ENCODE results near the gene PHLDB1.
"Not testable (repeated sequence)": the region's sequence is repeated elsewhere in the genome, so short reads cannot be mapped to it uniquely, and the experiment has no call there.

The PHLDB1 gene

DNA sequence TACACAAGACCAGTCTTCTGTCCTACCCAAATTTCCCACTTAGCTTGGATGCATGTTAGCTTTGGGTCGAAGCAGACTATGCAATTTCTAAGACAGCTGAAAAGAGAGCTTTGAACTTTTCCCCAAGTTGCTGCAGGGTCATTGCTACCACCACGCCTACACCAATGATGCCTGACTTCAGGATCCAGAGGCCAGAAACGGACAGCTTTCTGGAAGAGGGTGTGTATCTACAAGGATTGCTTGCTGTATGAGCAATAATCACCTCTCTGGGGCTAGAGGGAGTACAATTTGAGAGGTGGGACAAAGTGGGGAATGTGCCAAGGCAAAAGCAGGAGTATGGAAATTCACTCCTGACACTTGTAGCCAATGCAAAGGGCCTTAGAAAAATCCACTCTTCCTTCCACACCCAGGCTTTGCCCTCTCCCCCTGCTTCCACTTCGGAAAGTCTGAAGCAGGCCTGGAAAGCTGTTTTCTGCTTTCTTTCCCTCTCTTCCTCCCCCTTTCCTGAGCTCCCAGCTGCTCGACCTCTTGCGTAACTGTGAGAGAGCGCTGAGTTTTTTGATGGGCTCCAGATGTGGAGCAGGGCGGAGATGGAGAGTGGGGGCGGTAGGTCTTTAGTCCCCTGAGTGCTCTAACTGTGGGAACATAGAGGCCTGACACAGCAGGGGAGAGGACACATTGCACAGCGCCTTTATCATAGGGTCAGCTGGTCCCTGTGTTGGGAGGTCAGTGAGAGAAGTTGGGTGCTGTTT, 2.1 kb upstream of the PHLDB1 start:
- peak in 16 of 56 donors; percentile 26 to 63 (median 44) for DNase-seq

DNA sequence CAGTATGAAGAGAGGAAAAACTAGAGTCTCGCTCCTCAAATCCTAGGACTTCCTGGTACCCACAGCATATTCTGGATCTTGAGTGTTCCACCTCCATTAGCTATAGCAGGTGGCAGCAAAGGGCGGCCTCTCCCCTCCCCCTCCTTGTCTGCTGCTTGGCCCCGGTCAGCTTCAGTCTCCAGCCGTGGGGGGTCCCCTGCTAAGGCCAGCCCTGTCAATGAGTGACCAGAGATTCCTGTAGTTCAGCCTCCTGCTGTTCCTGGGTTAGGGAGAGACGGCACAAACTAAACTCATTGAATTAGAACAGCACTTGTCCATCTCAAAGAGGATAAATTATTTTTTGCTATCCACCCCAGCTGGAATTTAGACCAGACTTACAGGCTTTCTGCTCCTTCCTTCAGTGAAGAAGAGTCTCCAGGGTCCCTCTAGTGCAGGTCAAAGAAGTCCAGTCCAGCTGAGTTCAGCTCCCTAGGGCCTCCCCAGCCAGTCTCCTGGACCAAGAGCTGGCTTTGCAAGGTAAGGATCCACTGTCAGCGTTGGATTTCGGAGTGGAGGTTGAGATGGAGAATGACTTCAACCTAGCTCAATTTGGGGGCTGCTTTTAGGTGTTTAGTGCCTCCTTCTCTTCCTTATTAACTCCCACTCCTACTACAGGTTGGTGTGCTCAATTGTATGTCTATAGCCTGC, 1.1 kb upstream of the PHLDB1 start:
- DNase-seq = peak in 2 of 56 donors; percentile 18 to 52

DNA sequence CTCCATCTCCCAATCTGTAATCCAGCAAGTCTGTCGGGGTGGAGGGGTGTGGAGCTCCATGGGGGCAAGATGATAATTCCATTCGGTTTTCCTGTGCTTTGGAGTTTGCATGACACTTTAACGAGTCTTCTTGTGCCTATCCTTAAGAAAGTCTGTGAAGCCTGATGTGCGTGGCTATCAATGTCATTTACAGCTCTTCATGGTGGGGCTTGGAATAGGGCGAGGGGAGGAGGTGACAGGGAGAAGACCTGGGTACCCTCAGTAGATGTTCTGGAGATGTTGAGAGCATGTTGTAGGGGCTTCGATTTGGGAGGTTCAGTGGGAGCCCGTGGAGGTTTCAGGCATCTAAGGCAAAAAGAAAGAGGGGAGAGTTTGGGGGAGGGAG, 579 bp upstream of the PHLDB1 start:
- DNase-seq = peak in 1 of 56 donors; percentile 57

DNA sequence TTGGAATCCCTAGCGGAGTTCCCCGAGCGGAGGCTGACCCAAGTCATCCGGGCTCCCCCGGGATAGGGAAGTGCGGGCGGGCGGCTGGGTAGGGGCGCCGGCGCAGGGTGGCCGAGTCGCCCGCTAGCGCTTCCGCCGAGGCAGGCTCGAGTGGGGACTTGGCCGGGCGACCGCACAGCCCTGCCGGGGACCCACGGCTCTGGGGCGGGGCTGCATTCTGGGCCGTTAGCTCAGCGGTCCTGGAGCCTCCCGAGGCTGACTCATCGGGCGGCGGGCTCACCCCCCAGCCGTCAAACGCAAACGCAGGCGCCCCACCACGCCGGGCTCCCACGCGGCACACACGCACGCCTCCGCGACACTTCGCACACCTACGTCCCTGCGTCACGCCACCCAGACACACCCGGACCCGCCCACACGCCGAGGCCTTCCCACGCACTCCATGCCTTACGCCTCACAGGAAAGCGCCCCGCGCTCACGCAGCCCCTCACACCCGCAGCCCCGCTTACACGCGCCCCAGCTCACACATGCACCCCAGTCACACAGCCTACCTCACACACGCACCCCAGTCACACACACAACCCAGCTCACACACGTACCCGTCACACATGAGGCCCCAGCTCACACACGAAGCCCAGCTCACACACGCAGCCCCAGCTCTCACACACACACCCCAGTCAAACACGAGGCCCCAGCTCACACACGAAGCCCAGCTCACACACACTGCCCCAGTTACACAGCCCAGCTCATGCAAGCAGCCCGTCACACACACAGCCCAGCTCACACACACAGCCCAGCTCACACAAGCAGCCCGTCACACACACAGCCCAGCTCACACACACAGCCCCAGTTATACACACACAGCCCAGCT, 1.2 kb downstream of the PHLDB1 start:
- peak in 35 of 56 donors; percentile 33 to 83 (median 63) for DNase-seq

DNA sequence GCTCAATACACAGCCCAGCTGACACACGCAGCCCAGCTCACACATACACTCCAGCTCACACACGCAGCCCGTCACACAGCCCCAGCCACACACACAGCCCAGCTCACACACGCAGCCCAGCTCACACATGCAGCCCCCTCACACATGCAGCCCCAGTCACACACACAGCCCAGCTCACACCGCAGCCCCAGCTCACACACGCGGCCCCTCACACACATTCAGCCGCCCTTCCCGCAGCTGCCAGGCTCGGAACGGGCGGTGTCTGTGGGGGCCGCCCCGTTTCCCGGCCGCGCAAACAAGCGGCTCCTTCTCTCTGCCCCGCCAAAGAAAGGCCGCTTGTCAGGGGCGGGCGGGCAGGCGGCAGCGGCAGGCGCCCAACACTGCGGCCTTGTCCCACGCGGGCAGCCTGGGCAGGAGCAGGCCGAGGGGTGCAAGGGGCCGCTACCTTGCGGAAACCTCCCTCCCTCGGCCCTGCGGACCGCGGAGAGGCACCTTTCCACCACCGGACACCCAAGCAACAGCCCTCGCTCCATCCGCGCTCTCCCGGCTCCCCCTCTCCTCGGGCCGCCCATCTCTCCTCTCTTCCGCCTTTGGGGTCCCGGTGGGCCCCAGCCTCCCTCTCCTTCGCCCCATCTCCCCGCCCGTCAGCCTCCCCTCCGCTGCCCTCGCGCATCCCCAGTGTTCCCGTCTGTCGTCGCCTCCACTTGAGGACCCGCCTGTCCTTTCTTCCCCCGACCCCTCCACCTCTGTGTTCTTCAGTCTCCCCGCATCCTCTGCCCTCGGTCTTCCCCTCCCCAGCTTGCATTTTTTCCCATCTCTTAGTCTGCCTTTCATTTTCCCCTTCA, 2.2 kb downstream of the PHLDB1 start:
- peak in 46 of 56 donors; percentile 43 to 89 (median 71) for DNase-seq

DNA sequence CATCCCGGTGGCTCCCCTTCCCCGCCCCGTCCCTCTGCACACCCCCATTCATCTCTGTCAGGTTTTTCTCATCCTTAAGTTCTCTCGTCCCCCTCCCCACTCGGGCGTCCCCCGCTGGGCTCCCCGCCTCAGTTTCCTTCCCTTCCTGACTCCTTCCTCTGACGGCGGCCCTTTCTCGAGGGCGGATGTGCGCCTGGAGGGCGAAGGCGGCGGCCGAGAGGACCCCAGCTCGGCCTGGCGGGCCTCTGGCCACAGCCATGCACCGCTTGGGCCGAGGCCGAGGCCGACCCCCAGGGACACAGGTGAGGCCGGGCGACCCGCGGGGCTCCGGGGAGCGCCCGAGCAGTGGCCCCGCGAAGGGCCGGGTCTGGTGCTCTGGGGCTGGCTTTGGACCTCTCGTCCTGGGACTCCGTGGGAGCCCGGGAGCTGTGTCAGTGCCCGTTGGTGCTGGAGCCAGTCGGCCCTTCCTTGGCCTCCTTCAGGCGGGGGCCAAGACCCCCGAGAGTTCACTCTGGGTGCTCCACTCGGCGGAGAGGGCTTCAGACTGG, 2.9 kb downstream of the PHLDB1 start:
- DNase-seq = no peak

DNA sequence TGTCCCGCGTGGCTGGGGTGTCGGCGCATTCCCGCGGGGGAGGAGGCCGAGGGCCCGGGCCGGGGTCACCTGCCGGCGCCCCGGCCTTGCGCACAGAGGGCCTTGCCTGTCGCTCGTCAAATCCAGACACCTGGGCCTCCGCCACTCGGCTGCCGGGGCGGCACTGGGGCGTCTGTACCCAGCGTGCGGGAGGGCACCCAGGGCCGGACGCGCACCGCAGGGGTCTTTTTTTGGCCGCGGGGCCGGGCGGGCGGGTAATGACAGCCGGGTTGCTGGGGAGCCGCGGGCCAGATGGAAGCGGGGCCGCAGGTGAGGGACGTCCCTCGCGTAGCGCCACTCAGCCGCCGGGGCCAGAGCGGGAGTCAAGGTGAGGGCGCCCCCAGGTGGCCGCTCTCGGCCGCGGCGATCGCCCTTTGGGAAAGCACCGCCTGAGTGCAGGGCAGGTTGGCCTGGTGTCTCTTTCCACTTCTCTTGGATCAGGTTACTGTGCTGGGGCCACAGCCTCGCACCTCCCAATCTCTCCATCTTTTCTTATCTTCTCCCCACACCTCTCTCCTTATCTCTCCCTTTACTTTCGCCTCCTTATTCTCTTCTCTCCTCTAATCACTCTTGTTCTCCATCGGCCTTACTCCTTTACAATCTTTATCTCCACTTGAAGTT, 3.5 kb downstream of the PHLDB1 start:
- peak in 30 of 56 donors; percentile 27 to 85 (median 60) for DNase-seq

DNA sequence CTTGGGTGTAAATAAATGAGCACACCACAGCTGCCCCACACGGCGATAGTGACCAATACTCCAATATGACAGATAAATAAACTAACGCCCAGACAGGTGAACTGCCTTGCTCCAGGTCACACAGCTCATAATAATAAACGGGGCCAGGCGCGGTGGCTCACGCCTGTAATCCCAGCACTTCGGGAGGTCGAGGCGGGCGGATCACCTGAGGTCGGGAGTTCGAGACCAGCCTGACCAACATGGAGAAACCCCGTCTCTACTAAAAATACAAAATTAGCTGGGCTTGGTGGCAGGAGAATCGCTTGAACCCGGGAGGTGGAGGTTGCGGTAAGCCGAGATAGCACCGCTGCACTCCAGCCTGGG, 4.0 kb downstream of the PHLDB1 start:
- not testable (repeated sequence) for DNase-seq

DNA sequence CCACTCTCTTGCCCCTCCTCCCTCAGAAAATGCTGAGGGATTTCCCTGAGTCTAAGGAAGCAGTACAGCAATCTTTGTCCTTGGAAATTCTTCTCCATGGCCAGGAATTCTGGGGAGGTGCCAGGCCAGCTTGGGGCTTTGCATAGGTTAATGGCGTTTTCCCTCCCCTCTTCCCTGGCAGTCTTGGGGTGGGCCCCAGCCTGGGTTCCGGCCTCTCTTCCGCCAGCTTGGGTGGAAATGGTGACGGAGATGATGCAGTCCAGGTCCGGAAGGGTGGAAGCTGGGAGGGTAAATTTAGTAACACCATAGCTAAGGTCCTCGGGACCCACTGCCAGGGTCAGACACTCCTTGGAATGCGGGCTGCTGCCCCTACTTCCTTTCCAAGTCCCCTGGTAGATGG, 5.0 kb downstream of the PHLDB1 start:
- DNase-seq = no peak

DNA sequence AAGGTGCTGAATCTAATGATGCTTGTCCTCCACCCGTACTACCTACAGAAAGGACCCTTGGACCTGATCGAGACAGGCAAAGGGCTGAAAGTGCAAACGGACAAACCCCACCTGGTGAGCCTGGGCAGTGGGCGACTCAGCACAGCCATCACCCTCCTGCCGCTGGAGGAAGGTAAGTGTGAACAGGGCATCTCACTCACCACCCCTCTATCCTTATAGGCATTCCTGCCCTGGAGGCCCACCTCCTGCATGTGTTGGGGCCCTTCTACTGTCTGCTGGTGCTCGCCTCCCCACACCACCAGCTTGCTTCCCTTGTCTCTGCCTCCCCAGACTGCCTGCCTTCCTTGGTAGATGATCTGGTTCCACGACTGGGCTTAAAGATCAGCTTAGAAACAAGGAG, 7.1 kb downstream of the PHLDB1 start:
- DNase-seq = no peak

DNA sequence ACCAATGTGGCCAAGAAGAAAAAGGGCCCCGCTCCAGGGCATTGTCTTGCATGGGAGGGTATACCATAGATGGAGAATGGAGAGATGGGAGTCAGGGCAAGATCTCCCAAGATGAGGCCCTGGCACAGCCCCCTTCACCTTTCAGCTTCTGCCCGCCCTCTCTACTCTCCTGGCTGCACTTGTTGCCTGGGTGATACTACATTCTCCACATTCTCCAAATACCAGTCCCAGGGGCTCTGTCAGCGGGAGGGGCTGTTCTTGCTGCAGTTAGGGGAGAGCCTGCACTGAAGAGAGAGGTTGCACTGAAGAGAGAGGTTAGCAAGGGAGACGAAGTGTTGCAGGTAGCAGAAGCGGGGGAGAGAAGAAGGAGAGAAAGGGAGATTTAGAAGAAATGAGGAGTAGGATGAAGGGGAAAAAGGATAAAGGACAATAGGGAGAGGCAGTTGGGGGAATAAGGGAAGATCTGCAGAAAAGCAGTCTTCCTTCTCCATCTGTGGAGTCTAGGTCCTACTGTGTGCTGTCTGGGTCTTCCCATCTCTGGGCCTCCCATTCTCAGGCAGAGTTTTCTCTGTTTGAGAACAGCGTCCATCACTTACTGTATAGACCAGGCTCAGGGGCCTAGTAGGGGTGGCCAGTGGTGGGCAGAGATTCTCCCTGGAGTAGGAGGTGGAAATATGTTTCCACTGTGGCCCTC, 8.0 kb downstream of the PHLDB1 start:
- DNase-seq = no peak

DNA sequence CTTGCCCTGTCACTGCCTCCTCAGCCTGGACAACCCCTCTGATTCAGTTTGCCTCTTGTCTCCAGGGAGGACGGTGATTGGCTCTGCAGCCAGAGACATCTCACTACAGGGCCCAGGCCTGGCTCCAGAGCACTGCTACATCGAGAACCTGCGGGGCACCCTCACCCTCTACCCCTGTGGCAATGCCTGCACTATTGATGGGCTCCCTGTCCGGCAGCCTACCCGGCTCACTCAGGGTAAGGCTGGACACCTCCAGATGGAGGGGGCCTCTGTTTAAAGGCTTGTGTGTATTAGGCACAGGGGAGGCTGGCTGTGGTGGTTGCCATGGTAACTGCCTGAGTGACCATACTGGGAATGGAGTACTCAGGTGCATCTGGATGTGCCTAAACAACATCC, 8.6 kb downstream of the PHLDB1 start:
- no peak for DNase-seq

DNA sequence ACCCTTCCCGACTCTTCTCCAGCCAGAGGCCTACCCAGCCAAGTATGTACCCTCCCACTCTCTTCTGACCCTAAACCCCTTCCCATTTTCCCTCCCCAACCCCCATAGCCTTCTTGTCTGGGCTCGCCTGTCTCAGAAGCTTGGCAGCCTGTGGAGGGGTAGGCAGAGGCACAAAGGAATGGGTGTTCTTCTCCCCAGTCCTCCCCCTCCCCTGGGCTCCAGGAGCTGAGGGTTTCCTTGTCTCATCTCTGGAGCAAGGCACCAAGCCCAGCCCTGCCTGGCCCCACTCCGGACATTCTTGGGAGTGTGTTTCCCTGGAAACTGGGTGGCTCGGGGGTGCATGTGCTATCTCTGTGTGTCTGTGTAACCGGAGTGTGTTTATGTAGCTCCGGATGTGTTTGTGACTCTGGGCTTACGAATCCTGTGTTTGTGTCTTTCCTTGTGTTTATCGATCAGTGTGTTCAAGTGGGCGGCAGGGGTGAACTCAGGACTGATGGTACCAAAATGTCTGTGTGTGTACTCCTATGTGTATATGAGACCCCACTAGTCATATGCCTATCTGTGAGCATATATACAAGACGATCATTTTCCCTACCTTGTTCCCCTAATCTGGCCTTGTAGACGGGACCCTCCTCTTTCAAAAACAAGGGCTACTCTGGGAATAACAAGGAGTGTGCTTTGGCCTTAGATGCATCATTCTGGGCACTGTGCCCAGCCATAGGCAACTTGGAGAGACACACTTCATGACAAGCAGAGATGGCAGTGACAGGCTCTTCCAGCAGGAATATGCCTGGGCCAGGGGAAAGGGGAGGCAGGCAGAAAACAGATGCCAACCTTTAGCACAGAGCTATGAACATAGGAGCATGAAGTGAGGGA, 10.9 kb downstream of the PHLDB1 start:
- peak in 53 of 56 donors; percentile 34 to 87 (median 71) for DNase-seq

DNA sequence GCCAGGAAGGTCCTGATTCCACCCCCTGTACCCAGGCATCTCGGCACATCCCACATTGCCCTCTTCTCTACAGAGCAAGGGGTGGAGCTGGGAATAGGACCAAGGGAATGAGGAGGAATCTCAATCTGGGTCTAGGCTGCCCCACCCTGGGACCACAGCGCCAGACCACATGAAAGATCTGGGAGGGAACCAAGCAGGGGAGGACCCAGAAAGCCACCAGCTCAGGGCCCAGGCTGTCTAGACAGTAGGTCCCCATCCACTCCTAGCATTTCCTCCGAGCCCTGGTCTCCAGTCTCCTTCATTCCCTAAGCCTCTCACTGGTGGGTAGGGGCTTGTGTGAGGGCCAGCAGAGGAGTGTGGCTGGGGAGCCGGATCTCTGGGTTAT, 11.6 kb downstream of the PHLDB1 start:
- DNase-seq = no peak

DNA sequence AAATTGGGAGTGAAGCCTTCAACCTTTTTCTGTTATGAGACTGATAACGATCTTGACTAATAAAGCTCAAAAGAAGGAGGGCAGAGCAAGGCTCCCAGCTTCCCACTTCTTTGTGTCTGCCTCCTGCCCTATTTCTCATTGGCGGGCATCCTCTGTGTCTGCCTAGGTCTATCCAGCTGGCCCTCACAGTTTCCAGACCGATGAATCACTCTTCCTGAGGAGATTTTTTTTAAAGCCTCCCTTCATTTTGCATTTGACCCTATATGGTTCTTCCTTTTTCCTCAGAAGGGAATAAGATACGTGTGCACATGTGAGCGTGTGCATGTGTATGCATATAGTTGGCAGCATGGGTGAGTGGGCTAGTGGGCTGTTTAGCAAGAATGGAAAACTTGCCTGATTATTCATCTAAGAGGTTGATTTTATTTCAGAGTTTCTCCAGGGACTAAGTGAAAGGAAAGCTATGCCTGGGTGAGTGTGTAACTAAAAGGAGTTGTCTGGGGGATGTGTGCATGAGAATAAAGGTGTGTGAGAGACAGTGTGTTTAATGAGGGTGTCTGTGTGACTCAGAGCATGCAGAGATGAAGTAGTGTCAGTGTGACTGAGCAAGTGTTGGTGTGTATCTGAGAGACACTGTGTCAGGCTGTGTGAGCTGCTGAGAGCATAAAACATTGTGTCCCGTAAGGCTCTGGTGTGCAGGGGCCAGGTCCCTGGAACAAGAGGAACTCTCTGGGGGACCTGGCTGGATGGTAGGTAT, 12.2 kb downstream of the PHLDB1 start:
- peak in 23 of 56 donors; percentile 15 to 61 (median 34) for DNase-seq

DNA sequence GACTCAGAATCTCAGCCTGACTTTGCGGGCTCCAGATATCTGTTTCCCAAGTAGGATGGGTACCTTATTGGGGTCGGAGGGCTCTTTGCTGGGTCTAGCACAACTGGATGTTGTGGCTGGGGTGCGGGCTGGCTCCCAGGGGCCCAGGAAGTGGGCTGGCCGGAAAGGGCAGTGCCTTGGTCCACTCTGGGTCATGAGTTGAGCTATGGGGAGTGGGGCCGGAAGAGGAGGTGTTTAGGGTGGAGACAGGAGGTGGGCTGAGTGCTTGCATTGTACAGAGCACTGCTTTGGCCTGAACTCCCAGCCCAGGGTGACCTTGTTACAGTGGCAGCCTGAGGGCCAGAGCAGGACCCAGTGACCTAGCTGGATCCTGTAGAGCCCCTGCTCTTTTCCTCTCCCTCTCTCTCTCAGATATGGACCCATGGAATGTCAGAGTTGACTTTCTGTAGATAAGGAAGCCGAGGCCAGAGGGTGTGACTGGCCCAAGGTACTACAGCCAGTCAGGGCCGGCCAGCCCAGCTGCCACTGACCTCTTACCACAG, 13.2 kb downstream of the PHLDB1 start:
- no peak for DNase-seq

DNA sequence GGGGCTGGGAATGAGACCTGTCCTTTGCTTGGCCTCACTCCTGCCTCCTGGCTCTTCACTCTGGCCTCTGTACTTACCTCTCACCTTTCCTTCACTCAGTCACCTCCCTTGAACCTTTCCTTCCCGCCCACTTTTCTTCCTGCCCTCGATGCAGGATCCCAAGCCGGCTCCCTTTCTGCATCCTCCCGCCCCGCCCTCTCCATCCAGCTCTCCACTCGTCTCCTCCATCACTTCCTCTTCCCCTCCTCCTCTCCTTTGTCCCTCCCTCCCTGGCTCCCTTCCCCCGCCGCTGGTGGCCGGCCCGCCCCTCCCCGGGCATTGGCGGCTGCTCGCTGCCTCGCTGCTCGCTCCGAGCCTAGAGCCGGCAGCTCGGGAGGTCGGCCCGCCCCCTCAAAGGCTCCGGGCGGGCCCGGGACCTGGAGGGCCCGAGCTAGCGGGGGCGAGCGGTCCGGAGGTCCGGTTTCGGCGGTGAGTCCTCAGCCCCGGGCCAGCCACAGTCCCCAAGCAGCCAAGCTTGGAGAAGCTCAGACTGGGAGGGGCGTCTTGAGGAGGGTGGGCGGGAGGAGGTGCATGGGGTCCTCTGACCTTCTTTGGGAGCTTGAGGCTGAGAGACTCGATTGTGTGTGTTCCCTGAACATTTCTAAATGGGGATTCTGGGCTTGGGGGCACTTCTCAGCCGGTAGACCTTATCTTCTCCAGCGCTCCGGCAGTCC, 13.8 kb downstream of the PHLDB1 start:
- peak in 53 of 56 donors; percentile 38 to 92 (median 81) for DNase-seq

Data from amygdala (tissue), 56 donors.